Suppressor macrophage treated with lipopolysaccharide for 1 hour (primary cell): ENCODE results near the gene VRTN.
"Not testable (repeated sequence)": the region's sequence is repeated elsewhere in the genome, so short reads cannot be mapped to it uniquely, and the experiment has no call there.

Source experiments
- DNase-seq, 3 donors: peaks; one replicate each; pipeline ENCODE4 v3.0.0-alpha.2; 2020 to 2022

The VRTN gene, protein sequence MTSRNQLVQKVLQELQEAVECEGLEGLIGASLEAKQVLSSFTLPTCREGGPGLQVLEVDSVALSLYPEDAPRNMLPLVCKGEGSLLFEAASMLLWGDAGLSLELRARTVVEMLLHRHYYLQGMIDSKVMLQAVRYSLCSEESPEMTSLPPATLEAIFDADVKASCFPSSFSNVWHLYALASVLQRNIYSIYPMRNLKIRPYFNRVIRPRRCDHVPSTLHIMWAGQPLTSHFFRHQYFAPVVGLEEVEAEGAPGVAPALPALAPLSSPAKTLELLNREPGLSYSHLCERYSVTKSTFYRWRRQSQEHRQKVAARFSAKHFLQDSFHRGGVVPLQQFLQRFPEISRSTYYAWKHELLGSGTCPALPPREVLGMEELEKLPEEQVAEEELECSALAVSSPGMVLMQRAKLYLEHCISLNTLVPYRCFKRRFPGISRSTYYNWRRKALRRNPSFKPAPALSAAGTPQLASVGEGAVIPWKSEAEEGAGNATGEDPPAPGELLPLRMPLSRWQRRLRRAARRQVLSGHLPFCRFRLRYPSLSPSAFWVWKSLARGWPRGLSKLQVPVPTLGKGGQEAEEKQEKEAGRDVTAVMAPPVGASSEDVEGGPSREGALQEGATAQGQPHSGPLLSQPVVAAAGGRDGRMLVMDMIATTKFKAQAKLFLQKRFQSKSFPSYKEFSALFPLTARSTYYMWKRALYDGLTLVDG

DNA sequence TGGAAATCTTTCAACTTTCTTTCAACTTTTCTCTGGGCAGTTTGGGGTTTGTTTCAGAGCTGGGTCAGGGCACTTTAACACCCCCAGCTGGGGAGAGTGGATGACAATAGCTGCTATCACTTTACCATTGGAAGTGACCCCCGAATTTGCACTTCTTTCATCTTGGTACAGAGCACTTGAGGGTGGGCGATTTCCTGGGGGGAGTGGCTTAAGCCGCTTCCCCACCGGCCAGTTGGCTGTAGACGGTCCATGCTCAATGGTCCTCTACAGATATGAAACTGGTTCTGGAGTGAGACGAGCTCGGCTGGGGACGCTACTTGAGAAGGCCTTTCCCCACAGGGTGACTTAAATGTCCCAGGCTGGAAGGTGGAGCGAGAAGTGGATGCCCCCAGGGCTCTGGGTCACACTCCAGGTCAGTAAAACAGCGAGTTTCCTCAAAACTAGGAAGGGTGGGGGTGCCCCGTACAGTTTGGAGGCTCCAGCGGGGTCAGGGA lies at the start of gene VRTN:
TSS of gene VRTN (plus strand) at position 231 of the 494 bp plus-strand sequence. CDS start 8,313 bp downstream, outside the sequence.
- DNase-seq = no peak

DNA sequence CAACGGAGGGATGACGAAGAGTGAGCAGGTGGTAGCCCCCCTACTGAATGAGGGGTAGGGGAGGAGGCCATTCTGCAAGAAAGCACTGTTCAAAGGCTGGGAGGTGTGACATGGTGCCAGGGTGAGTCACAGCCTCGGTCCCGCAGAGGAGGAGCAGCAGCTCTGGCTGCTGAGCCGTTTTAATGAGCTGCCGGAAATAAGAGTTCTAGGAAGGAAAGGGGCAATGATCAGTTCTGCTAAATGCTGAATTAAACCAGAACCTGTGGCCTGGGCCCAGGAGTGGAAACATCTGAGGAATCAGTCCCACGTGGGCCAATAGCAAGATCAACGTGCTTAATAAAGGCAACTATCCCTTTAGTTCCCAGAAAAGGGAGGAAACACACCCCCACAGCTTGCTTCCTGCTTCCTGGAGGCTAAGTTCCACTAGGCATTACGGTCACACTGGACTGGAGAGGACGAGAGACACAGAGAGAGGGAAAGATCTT lies 49.2 kb upstream of the VRTN start:
- DNase-seq = peak in 2 of 3 donors; percentile 29 to 59

DNA sequence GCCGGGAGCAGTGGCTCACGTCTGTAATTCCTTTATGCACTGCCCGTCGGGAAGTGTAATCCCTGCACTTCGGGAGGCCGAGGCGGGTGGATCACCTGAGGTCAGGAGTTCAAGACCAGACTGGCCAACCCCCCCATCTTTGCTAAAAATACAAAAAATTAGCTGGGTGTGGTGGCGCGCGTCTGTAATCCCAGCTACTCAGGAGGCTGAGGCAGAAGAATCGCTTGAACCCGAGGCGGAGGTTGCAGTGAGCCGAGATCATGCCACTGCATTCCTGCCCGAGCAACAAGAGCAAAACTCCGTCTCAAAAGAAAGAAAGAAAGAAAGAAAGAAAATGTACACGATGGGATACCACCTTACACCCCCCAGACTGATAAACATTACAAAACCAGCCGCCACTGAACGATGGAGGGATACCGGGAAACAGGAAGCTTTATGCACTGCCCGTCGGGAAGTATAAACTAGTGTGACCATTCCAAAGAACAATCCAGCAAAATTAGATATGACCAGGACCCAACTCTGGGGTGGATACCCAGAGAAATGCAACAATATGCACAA lies 46.6 kb upstream of the VRTN start:
- no peak for DNase-seq

DNA sequence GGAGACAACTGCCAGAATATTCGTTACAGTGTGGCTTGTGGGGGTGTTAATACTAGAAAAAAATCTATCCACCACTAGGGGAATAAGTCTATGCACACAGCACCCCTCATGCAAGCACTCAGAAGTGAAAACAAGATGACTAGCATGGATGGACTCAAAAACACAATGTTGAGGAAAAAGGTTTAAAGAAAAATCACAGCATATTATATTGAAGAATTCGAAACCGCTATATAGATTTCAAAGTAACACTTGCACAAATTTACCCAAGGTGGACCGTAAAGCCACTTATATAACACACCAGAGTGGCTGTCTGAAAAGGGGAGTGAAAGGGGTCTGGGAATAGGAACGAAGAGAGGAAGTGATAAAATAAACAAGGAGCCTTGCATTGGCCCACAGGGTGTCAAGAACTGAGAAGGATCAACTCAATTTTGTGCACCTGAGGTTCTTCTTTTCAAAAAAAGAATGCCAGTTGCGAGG lies 46.1 kb upstream of the VRTN start:
- DNase-seq = peak; percentile 55 to 73 (median 72)

DNA sequence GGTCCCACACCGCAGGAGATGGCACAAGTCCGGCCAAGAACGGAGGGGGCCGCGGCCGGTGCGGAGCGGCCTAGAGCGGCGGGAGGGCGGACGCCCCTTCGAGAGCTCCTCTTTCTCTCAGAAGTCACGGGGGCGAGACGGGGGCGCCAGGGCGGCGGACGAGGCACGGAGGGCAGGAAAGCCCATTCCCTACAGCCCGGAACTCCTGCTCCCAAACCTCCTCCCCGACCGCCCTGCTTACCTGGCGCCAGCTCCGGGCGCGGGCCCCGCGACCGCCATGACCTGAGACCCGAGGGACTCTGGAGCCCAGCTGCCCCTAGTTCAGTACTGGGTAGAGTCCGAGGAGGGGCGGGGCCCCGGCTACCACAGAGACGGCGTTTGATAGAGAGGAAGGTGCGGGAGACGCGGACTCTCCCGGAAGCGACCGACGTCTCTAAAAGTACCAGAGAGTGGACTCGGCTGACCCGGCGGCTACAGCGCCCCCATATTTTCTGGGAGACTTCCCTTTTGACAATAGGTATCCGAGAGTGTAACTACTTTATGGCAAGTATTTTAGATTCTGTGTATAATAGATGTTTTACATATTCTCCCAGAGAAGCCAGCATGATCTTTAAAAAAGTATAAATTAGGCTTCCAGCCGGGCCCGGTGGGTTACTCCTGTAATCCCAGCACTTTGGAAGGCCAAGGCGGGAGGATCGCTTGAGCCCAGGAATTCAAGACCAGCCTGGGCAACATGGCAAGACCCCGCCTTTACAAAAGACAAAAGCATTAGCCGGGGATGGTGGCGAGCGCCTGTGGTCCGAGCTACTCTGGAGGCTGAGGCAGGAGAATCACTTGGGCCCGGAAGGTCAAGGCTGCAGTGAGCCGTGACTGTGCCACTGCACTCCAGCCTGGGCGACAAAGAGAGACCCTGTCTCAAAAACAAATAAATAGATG lies 45.4 kb upstream of the VRTN start, which contains the start of gene ABCD4:
TSS of gene ABCD4 (minus strand) at position 301 of the 936 bp plus-strand sequence. CDS start at position 279, 22 bp downstream.
- peak; percentile 95 to 96 (median 96) for DNase-seq

DNA sequence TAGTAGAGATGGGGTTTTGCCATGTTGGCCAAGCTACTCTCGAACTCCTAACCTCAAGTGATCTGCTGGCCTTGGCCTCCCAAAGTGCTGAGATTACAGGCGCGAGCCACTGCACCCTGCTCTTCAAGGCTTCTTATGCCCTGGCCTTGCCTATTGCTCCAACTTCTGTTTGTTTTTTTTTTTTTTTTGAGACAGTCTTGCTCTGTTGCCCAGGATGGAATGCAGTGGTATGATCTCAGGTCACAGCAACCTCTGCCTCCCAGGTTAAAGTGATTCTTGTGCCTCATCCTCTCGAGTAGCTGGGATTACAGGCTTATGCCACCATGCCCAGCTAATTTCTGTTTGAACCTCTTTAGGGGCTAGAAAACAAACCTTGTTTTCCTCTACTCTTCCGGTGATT lies 39.6 kb upstream of the VRTN start:
- DNase-seq = no peak

DNA sequence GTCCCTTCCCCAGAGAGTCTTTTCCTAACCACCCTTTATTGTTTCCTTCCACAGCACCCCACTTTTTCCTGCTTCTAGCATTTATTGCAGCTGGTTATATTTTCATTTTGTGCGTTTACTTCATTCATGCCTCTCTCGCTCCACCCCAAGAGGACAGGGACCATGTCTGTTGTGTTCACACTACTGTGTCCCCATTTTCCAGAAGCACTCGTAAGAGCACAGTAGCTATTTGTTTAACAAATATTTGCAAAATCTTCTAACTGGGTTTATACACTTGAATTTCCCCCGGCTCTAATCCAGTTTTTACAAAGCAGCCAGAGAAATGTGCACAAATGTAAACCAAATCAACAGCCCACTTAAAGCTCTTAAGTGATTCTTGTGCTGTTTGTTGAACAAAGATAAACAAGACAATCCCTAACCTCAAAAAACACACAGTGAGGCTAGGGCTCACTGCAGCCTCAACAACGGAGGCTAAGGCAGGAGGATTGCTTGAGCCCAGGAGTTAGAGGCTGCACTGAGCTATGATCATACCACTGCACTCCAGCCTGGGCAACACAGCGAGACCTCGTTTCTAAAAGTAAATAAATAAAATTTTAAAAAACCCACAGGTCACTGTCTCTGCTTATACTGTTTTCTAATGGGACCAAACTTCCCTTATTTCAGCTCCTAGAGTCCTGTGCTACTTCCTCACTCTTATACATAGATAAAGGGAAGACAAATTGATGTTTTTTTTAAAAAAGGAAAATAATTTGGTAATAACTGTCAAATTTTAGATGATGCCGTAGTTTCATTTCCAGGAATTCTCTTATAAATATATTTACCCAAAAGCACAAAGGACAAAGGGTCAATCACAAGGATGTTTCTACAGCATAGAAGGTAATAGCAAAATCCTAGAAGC lies 38.9 kb upstream of the VRTN start:
- peak; percentile 17 to 48 (median 35) for DNase-seq

DNA sequence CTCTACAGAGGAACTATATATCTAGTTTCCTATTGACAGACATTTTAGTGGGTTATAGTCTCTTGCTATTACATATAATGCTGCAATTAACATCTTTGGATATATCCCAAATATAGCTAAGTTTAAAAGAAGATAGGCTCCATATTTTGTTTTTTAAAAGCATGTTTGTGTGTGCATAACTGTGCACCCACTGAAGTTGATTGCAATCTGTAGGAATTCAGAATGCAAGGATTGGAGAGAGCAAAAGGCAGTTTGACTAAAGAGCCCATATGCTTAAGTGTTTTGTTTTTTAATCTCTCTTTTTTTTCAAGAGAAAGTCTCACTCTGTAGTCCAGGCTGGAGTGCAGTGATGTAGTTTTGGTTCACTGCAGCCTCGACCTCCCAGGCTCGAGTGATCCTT lies 36.1 kb upstream of the VRTN start:
- no peak for DNase-seq

DNA sequence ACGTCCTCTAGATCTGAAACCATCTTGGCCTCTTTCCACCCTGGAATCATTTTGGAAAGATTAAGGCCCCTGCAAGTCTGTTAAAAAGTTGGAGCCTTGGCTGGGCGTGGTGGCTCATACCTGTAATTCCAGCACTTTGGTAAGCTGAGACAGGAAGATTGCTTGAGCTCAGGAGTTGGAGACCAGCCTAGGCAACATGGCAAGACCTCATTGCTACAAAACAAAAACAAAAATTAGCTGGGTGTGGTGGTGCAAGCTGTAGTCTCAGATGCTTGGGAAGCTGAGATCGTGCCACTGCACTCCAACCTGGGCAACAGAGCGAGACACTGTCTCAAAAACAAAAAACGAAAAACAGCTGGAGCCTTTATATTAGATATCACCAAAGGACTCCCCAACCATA lies 34.7 kb upstream of the VRTN start:
- no peak for DNase-seq

DNA sequence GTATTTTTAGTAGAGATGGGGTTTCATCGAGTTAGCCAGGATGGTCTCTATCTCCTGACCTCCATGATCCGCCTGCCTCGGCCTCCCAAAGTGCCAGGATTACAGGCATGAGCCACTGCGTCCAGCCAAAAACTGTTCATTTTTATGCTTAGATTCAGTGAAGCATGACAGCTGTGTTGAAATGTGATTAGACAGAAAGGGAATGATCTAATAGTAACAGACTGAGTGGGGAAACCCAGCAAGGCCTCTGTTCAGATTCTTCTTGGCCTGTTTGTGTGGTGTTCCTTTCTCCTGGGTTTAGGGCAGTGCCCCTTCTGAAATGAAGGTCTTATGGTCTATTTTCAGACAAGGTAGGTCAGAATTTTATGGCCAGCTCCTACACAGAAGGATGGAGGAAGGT lies 33.7 kb upstream of the VRTN start:
- DNase-seq = no peak

DNA sequence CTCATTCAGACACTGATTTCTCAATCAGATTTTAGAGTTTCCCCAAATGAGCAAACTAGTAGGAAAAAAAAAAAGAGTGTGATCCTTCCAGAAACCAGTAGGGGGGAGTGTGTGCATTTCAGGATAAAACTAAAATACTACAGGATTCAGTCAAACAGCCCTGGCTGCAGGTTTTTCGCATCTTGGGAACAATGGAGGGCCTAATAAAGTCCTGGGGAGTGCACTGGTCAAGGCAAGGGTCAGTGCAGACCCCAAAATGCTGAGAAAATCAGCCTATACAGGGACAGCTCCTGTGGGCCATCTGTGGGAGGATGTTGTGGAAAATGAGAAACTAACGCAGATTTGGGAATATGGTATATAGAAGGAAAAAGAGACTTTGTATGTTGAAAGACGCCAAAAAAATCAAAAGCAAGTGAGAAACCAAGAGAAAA lies 23.3 kb upstream of the VRTN start:
- DNase-seq = peak; percentile 55 to 80 (median 68)

DNA sequence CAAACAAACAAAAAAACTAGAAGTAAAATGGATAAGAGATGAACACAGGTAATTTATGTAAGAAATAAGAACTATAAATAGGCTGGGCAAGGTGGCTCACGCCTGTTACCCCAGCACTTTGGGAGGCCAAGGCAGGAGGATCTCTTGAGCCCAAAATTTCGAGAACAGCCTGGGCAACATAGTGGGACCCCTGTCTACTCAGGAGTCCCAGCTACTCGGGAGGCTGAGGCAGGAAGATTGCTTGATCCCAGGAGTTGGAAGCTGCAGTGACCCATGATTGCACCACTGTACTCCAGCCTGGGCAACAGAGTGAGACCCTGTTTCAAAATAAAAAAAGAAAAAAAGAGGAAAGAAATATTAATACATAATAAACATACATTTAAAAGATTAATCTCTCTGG lies 22.8 kb upstream of the VRTN start:
- DNase-seq = no peak

DNA sequence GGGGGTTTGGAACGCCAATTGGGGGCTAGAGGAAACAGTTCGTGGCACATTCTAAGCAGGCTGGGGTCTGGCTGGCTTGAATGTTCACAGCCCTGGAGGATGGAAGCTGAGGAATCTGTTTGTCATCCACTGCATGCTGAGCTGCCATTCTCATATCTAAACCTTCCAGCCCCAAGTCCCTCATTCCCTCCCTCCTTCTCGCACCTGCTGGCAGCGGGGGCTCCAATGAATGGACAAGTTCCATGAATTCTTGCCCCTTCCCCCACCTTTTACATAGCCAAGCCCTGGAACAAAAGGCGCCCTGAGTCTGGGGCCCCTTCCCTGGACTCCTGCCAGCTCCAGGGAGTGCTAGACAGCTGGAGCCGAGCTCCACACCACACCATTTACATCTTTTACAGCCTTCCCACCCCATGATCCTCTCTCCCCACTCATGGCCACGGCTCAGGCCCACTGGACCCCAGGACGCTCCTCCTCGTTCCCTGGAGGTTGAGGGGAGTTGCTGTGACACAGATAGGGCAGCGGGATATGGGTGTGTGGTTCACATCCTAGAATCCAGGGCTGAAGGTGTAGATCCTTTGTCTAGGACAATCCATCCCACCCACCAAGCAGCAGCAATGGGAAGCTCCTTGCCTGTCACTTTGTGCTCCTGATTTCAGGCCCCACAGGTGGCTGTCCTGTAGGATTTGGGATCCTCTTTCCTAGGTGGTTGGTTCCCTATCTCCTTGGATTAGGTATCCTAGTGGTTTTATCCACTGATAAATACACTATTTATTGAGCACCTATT lies 21.7 kb upstream of the VRTN start:
- DNase-seq = no peak

DNA sequence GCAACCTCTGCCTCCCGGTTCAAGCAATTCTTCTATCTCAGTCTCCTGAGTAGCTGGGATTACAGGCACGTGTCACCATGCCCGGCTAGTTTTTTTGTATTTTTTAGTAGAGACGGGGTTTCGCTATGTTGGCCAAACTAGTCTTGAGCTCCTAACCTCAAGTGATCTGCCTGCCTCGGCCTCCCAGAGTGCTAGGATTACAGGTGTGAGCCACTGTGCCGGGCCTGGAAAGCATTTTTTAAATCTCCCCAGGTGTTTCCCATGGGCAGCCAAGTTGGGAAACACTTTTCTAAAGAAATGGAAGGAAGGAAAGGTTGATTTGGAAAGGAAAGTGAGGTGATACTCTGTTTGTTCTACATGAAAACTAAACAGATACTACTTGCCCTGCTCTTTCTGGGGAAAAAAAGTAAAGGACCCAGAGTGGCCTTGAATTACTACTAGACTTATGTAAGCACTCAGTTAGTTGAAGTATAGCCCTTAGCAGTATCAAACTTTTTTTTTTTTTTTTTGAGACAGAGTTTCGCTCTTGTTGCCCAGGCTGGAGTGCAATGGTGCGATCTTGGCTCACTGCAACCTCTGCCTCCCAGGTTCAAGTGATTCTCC lies 18.2 kb upstream of the VRTN start:
- not testable (repeated sequence) for DNase-seq

DNA sequence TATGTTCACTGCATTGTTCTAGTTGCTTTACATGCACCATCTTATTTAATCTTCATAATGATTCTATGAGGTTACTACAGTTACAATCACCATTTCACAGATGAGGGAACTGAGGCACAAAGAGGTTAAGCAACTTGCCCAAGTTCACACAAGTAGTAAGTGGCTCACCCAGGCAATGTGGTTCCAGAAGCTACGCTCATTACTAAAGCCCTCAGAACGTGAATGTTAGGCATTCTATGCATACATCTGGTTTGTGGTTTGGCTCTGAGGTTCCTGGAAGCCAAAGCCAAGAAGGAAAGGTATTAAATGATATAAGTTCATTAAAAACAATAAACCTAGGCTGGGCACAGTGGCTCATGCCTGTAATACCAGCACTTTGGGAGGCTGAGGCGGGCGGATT lies 14.4 kb upstream of the VRTN start:
- no peak for DNase-seq

DNA sequence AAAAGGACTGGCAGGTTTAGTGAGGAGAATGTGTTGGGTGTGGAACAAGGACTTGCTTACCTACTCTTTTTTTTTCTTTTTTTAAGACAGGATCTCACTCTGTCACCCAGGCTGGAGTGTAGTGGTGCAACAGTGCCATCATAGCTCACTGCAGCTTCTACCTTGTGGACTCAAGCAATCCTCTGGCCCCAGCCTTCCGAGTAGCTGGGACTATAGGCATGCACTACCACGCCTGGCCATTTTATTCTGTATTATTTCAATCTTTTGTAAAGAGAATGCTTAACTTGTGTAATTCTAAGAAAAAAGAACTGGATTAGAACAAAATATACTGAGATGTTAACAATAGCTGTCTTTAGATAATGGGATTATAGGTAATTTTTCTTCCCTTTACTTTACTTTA lies 1.9 kb upstream of the VRTN start:
- DNase-seq = no peak

DNA sequence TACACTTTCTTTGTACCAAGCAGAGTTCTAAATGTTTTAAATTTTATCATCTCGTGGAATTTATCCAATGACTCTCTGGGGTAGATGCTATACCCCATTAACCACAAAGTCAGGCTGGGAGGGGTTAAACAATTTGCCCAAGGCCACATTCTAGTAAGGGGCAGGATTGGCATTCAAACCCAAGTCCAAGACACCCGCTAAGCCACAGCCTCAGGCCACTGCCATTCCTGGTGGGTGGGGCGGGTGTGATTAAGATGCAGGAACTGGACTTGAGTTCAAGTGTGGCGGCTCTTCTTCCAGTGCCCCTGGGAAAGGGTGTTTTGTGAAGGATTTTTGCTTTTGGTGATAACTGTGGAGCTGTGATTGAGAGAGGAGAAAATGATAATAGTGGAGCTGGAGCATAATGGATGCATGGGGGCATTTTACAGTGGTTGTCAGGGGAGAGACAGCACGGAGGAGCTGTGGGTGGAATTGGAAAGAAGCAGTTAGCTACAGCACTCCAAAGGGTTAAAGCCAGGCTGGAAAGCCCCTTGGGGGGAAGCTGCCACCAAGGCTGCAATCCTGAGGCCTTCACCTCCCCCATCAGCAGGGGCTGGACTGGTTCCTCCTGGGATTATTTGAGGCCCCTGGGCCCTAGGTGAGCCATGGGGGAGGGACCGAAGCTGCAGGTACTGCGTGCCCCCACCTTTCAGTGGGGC lies 1.0 kb upstream of the VRTN start:
- DNase-seq = no peak

DNA sequence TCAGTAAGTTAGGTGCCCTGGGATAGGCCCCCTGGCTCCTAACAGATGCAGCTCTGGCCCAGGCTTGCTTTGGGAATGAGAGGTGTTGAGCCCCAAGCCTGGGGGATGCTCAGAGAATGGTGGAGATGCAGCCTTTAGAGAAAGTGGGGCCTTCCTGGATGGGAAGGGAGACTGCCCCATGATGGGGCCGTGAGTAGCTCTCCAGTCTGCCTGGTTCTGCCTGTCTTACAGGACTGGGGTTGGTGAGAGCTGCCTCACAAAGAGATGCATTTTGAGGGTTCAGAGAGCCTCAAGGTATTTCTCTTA lies 523 bp upstream of the VRTN start:
- no peak for DNase-seq

DNA sequence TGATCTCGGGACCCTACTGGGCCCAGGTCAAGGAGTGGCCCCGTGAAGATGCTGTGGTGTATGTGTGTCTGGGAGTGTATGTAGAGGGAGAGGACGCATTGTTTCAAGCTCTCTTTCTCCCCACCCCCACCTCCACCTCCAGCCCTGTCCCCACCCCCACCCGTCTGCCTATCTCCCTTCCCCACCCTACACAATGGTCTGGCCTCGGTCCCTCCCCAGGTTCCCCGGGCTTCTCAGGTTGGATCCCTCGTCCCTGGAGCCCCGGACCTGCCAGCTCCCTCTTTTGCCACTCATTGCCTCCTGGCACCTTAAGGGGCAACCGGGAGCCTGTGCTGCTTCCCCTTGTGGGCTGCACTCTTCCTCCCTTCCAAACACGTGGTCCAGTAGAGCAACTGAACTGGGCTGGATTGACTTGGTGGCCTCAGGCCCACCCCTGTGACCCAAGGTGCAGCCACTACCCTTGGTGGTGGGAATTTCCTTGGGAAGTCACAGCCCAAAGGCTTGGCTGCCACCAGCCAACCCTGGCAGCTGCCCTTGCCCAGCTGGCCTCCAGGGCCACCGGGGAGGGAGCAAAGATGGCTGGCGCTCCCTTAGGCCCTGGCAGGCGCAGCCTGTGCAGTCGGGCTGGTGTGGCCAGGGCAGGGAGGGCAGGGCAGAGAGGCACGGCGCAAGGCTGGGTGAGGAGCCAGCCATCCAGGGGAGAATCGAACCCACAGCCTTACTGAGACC lies 628 bp downstream of the VRTN start:
- DNase-seq = no peak
